Thymus (tissue), 11 donors: ENCODE data around the gene IZUMO4. TPM values are rescaled to one million over a fixed set of nuclear protein-coding genes. Genes with fewer than 3 reads are reported as not detected.

Source experiments
- DNase-seq, 9 donors: peaks; one replicate each; pipeline ENCODE4 v3.0.0-alpha.2; 2013; ENCODE audit warnings: low spot score in 9 of 9, low read depth in 6 of 9, missing footprints in 1 of 9
- H3K27ac ChIP-seq, 2 donors: one replicate each; pipeline ENCODE4 v1.5.1; 2013; ENCODE audit warnings: control low read depth in 1 of 2, low read depth in 1 of 2, low read length in 1 of 2, mild to moderate bottlenecking in 1 of 2, moderate library complexity in 1 of 2
- H3K27me3 ChIP-seq, 2 donors: one replicate each; pipeline ENCODE4 v1.5.1; 2013; ENCODE audit warnings: low read length in 1 of 2; ENCODE audit not compliant: control insufficient read depth in 2 of 2, insufficient read depth in 1 of 2
- H3K36me3 ChIP-seq, 2 donors: one replicate each; pipeline ENCODE4 v1.5.1; 2013; ENCODE audit warnings: low read length in 1 of 2, mild to moderate bottlenecking in 1 of 2, moderate library complexity in 1 of 2; ENCODE audit not compliant: control insufficient read depth in 2 of 2, insufficient read depth in 2 of 2
- H3K4me1 ChIP-seq, 2 donors: one replicate each; pipeline ENCODE4 v1.5.1; 2013; ENCODE audit warnings: low read length in 2 of 2; ENCODE audit not compliant: control insufficient read depth in 2 of 2, insufficient read depth in 2 of 2
- H3K4me3 ChIP-seq, 2 donors: one replicate each; pipeline ENCODE4 v1.5.1; 2013; ENCODE audit warnings: low read length in 2 of 2, control low read depth in 1 of 2, mild to moderate bottlenecking in 1 of 2
- H3K9me3 ChIP-seq, 2 donors: one replicate each; pipeline ENCODE4 v1.5.1; 2013; ENCODE audit warnings: low read length in 1 of 2, mild to moderate bottlenecking in 1 of 2; ENCODE audit not compliant: control insufficient read depth in 2 of 2, insufficient read depth in 1 of 2
- WGBS: extraction: QIAGEN DNeasy Blood & Tissue Kit; methylation state at CpG from one replicate; pipeline ENCODE4 v1.1.7; 2013; 5-methylcytosine and 5-hydroxymethylcytosine counted together
- polyA plus RNA-seq: library from polyadenylated mRNA; stranded (reverse); fragments of 200-250 nt; gene quantifications from one replicate; pipeline ENCODE4 v1.2.3, GENCODE V29; 2013
- total RNA-seq: library from RNA; stranded (reverse); fragments of 120-200 nt; gene quantifications from one replicate; pipeline ENCODE4 v1.2.4, GENCODE V29; 2013
- donor health status: healthy.

Gene IZUMO4
- total and polyA plus RNA-seq, 2 donors: 5.1 to 37.8 TPM

GRCh38 chr19:2112516-2113320, 16.0 kb downstream of the IZUMO4 start:
- no peak overlapping the region for H3K4me3 ChIP-seq
- peaks cover 99 to 100% of the 10 kb centered on the region in 2 donors for H3K36me3 ChIP-seq
- peaks cover 0 to 3% of the 10 kb centered on the region in 2 donors for H3K9me3 ChIP-seq
- no peaks in the 10 kb centered on the region for H3K4me1 ChIP-seq
- WGBS: 89% methylated on average over 23 of the region's 23 CpGs
- H3K27ac ChIP-seq: no peak overlapping the region
- no peaks in the 10 kb centered on the region for H3K27me3 ChIP-seq
- DNase-seq: no peak

- Histone ChIP-seq H3K27ac (no peak overlapping the region), H3K27me3 (no peaks in the 10 kb centered on the region), H3K4me1 (no peaks in the 10 kb centered on the region), H3K4me3 (no peak overlapping the region), H3K36me3 (peaks cover 99 to 100% of the 10 kb centered on the region in 2 donors), H3K9me3 (peaks cover 0 to 3% of the 10 kb centered on the region in 2 donors)
- DNase-seq: no peak
- WGBS: 98% methylated on average over 24 of the region's 24 CpGs
Observed at GRCh38 chr19:2113439-2114211, 16.9 kb downstream of the IZUMO4 start.

GRCh38 chr19:2114218-2114617, 17.5 kb downstream of the IZUMO4 start:
- no peak for DNase-seq
- Histone ChIP-seq H3K9me3 (peaks cover 0 to 3% of the 10 kb centered on the region in 2 donors), H3K4me1 (no peaks in the 10 kb centered on the region), H3K4me3 (no peak overlapping the region), H3K27ac (no peak overlapping the region), H3K27me3 (no peaks in the 10 kb centered on the region), H3K36me3 (peaks cover 97 to 100% of the 10 kb centered on the region in 2 donors)
- WGBS: 96% methylated on average over 9 of the region's 9 CpGs

- no peaks in the 10 kb centered on the region for H3K4me1 ChIP-seq
- H3K27ac ChIP-seq: no peak overlapping the region
- peaks cover 0 to 3% of the 10 kb centered on the region in 2 donors for H3K9me3 ChIP-seq
- no peaks in the 10 kb centered on the region for H3K27me3 ChIP-seq
- no peak overlapping the region for H3K4me3 ChIP-seq
- no peak for DNase-seq
- peaks cover 95 to 98% of the 10 kb centered on the region in 2 donors for H3K36me3 ChIP-seq
- WGBS: 98% methylated on average over 21 of the region's 21 CpGs
Observed at GRCh38 chr19:2114821-2115220, 18.1 kb downstream of the IZUMO4 start.

GRCh38 chr19:2115324-2115723, 18.6 kb downstream of the IZUMO4 start:
- no peak for DNase-seq
- Histone ChIP-seq H3K4me3 (no peak overlapping the region), H3K27ac (no peak overlapping the region), H3K27me3 (no peaks in the 10 kb centered on the region), H3K36me3 (peaks cover 95 to 98% of the 10 kb centered on the region in 2 donors), H3K9me3 (peaks cover 0 to 3% of the 10 kb centered on the region in 2 donors), H3K4me1 (no peaks in the 10 kb centered on the region)
- WGBS: 97% methylated on average over 25 of the region's 25 CpGs

- peaks cover 0 to 3% of the 10 kb centered on the region in 2 donors for H3K9me3 ChIP-seq
- no peak overlapping the region for H3K4me3 ChIP-seq
- H3K27me3 ChIP-seq: no peaks in the 10 kb centered on the region
- H3K27ac ChIP-seq: no peak overlapping the region
- peaks cover 95 to 98% of the 10 kb centered on the region in 2 donors for H3K36me3 ChIP-seq
- no peaks in the 10 kb centered on the region for H3K4me1 ChIP-seq
- DNase-seq: no peak
- WGBS: 99% methylated on average over 24 of the region's 24 CpGs
Observed at GRCh38 chr19:2115911-2116426, 19.3 kb downstream of the IZUMO4 start.

- Histone ChIP-seq H3K27ac (no peak overlapping the region), H3K9me3 (peaks cover 0 to 3% of the 10 kb centered on the region in 2 donors), H3K36me3 (peaks cover 95 to 98% of the 10 kb centered on the region in 2 donors), H3K4me1 (no peaks in the 10 kb centered on the region), H3K4me3 (no peak overlapping the region), H3K27me3 (no peaks in the 10 kb centered on the region)
- DNase-seq: no peak
- WGBS: 98% methylated on average over 25 of the region's 25 CpGs
Observed at GRCh38 chr19:2116507-2116906, 19.8 kb downstream of the IZUMO4 start.

- H3K27ac ChIP-seq: no peak overlapping the region
- no peak overlapping the region for H3K4me3 ChIP-seq
- H3K9me3 ChIP-seq: peaks cover 0 to 3% of the 10 kb centered on the region in 2 donors
- 98% methylated on average over 27 of the region's 27 CpGs for WGBS
- no peaks in the 10 kb centered on the region for H3K27me3 ChIP-seq
- no peak for DNase-seq
- peaks cover 94 to 98% of the 10 kb centered on the region in 2 donors for H3K36me3 ChIP-seq
- no peaks in the 10 kb centered on the region for H3K4me1 ChIP-seq
Observed at GRCh38 chr19:2117215-2117960, 20.7 kb downstream of the IZUMO4 start.
